Erythroblast (primary cell): Measurements from ENCODE around the gene GRIFIN.

ENCODE experiments used
- GATA1 ChIP-seq: IDR thresholded peaks from 2 replicates; pipeline ENCODE4 v1.6.1; 2011; ENCODE audit warnings: low read depth, mild to moderate bottlenecking, control low read depth, low read length, moderate library complexity
- POLR2A ChIP-seq: IDR thresholded peaks from 2 replicates; pipeline ENCODE4 v1.6.1; 2011; ENCODE audit warnings: mild to moderate bottlenecking, low read length

DNA sequence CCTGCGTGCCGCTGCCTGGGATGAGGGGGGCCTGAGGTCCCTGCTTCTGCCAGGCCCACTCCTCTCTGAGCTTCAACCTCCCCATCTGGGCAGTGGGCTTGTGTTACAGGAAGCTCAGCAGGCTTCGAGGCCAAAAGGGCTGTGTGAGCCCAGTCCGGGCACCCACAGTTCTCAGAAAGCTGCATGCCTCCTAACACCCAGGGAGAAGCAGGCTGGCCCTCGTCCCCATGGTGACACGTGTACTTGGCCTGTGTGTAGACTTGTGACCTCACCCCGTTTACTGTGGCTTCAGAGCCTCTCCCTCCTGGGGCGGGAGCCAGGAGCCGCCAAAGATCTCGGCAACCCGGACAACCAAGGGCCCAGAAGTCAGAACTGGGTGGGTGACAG, 2.2 kb upstream of the GRIFIN start:
- TF ChIP-seq POLR2A = no peak
- TF ChIP-seq GATA1 = no peak
